GM19023 (cell line): Measurements from ENCODE around the gene TRIM67.

Source experiments
- ATAC-seq: cut with Tn5 transposase; IDR thresholded peaks from one replicate; pipeline ENCODE4 v1.9.1; 2021; ENCODE audit warnings: mild to moderate bottlenecking, moderate library complexity; ENCODE audit not compliant: unreplicated experiment

TRIM67 gene

DNA sequence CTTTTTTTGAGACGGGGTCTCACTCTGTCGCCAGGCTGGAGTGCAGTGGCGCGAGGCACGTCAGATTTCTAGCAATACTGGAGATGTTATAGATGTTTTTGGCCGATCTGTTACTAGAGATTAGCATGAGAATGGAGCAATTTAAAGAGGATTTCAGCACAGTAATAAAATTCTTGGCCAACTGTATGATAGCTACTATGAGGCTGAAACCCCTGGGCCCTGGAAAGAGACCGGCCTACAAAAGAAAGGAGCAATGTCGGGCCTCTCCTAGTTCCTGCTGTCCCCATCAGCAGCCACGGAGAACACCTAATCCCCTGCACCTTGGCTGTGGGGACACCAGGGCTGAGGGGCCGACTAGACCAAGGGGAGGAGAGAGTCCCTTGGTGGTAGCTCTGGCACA is 69.7 kb downstream of the TRIM67 start:
- ATAC-seq, result no peak

DNA sequence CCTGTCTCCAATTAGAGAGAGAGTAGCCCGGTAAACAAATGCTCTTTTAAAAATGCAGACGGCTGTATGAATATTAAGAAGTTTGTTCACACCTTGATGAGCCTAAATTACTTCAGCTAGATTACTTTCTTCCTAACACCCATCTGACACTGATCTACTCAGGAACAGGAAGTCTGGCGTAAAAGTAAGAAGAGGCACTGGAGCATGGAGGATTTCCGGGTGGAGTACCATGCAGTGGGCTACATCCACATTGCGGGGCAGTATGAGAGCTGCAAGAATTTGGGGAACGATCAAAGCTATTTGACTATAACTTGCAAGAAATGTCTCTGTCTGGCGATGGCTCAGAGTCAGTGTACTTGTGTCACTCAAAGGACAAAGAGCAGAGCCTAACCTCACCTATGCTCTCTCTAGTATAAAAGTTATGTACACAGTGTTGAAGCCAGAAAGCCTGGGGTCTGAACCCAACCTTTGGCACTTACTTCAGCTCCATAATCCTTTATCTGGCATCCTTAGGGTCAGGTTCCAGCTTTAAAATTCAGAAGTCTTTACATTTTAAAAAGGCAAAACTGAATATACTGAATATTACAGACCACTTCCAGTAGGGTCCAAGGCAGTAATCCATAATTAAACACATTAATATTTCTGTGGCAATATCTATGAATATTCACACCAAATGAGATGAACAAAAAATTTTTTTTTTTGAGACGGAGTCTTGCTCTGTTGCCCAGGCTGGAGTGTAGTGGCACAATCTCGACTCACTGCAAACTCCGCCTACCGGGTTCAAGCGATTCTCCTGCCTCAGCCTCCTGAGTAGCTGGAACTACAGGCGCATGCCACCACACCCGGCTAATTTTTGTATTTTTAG is 71.2 kb downstream of the TRIM67 start:
- ATAC-seq, result no peak

GRCh38 chr1:231233735-231234417 is 72.0 kb downstream of the TRIM67 start:
- ATAC-seq, result no peak

DNA sequence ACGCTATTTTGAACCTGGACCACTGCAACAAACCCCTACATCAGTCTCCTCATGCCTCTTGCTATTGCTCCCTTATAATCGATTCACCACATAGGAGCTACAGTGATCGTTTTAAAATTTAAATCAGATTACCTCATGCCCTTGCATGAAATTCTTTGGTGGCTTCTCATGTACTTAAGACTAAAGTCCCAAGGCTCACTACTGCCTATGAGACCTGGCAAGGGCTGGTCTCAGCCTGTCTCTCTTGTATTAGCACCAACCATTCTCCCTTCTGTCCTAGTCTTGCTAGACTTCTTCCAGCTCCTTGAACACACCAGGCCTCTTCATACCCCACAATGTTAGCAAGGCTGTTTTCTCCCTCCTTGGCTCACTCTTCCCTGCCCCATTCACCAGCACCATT is 72.6 kb downstream of the TRIM67 start:
- no peak for ATAC-seq

DNA sequence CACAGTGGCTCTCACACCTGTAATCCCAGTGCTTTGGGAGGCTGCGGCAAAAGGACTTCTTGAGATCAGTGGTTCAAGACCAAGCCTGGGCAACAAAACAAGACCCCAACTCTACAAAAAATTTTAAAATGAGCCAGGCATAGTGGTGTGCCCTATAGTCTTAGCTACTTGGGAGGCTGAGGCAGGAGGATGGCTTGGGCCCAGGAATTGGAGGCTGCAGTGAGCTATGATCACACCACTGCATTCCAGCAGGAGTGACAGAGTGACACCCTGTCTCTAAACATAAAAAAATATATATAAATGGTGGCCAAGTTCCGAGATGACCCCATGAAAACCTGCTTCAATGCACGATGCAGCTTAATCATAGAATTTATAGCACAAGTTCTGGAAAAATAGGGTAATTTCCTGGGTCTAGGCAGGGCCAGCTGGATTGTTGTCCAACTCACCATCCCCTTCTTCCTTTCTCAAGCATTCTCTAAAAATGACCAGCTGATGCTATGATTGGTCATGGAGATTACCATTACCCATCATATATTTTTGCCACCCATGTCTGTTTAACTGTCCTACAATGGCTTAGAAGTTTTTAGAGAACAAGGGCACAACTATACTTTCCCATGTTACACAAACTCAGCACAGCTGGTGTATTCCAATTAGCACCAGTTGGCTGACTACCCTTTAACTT is 73.8 kb downstream of the TRIM67 start:
- no peak for ATAC-seq

DNA sequence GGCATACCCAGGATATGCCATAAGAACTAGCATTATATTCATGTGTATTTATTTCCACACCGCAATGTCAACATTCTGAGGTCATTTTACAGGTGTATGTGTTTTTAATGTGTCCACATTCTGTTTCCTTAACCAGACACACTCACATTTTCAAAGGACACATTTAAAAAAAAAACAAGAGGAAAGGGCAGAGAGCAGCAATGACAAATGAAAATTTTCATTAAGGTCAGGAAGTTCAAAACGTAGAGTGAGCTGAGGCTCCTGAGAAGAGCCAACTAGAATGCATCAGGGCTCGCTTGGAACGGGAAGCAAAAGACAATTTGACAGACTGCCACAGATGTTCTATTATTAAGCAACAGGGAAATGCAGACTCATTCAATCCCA is 74.3 kb downstream of the TRIM67 start:
- no peak for ATAC-seq

GRCh38 chr1:231236938-231237337 is 75.1 kb downstream of the TRIM67 start:
- ATAC-seq, result no peak

GRCh38 chr1:231238298-231238697 is 76.4 kb downstream of the TRIM67 start:
- no peak for ATAC-seq

GRCh38 chr1:231240531-231240882 is 78.6 kb downstream of the TRIM67 start:
- peak; percentile 8 for ATAC-seq

DNA sequence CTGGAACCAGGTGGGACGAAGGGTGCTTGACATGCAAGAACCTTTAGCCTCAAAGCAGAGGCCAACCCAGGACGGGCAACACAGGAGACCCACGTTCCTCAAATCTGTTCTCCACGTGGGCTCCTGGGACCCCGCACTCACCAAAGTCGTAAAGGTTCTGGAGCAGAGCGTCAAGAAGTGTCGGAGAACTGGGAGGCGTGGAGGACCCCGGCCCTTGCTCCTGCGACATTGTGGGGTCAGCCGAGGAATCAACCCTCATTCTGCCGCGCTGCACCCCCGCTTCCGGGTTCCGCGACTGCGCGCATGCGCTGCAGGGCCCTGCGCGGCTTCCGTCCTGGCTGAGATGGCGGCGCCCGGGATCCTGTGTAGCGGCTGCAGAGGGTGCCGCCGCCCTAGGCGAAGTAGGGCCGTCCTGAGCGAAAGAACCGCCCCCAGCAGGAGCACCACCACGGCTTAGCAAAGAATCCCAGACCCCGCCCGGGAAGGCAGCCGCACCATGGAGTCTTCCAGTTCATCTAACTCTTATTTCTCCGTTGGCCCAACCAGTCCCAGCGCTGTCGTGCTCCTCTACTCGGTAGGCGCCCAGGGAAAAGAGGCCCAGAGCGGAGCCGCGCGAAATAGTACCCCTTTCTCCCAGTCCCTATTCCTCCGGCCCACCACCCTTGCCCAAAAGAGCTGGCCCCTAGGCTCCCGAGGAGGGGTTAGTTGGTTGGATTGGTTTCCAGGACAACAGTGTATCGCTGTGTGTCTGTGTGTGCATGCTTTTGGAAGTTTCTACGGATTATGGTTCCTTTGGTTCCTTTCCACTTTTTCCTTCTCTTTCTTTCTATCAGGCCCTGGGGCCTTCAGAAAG is 79.3 kb downstream of the TRIM67 start, which contains the start of gene GNPAT:
Gene GNPAT, plus strand, starts transcription at position 330 of the 853 bp plus-strand sequence. Its CDS starts 167 bp downstream, at position 497.
- ATAC-seq, result peak; percentile 95

GRCh38 chr1:231241750-231242149 is 79.9 kb downstream of the TRIM67 start:
- peak; percentile 27 for ATAC-seq

DNA sequence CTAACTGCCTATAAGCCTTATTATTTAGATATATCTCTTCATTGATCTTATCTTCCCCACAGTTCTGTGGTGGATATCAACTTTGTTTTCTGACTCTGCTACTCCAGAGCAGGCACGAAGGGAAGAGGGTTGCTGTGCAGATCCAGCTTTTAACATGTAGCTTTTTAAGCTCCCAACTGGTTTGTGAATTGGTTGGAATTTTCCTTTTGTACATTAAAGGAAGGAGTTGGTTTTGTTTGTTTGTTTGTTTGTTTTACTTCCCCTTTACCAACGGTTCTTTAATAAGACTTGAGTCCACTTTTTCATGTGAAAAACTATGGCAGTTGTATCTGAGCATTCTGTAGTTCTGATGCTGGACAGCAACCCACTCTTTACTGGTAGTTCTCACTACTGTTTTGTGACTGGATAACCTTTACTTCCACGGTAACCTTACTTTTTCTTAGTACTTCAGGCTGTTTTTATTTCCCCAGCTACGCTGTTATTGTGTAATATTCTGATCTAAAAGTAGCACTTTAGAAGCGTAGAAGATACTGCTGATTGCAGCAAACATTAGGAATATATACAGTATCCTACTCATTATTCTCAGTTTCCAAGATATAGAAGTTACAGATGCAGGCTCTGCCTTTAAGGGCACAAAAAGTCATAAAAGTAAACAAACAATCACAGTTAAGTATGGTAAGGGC is 80.8 kb downstream of the TRIM67 start:
- ATAC-seq, result no peak

- ATAC-seq, result no peak
Observed at GRCh38 chr1:231248778-231249177, 86.9 kb downstream of the TRIM67 start.

GRCh38 chr1:231252336-231252735 is 90.5 kb downstream of the TRIM67 start:
- no peak for ATAC-seq

DNA sequence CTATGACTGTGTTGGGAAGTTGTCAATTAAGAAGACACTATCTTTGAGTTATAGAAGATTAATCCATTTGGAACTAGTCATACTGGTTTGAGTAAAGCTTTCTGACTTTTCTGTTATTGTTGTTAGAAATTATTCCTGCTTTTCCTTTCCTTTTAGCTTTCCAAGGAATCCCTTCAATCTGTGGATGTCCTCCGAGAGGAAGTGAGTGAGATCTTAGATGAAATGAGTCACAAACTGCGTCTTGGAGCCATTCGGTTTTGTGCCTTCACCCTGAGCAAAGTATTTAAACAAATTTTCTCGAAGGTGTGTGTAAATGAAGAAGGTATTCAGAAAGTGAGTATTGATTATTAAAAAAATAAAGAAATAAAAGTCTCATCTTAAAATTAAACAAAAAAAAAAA is 98.5 kb downstream of the TRIM67 start:
- ATAC-seq, result no peak

DNA sequence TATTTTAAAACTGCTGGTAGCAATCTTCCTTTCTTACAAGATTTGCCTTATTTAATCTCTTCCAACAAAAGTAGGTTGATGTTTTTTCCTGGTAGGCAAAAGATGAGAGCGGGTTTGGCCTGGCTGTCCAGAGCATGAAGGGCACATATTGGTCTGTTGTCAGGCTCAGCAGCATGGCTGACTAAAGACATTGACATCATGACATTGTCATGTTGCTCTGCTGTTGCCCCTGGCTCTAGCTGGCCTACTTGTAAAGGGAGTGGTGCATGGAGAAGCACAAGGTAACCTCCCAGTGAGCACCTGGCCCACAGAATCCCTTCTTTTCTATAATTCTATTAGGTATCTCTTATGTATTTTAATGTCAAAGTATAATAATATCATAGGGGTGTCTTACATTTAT is 102.8 kb downstream of the TRIM67 start:
- ATAC-seq, result no peak

DNA sequence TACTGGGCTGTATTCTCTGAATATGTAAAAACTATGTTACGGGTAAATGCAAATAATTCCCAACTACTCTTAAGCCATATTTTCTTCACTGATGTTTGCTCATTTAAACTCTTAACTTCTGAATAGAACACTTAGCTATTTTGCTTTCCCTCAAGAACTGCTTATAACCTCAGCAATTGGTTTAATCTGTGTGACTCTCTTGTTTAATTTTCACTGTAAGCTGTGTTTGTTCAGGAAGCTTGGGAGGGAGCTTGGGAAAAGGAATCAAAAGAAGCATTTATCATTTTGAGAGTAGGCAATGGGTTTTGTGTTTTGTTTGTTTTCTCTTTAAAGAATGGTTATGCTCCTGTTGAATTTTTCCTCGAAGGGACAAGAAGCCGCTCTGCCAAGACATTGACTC is 103.5 kb downstream of the TRIM67 start:
- no peak for ATAC-seq

GRCh38 chr1:231266811-231267322 is 105.0 kb downstream of the TRIM67 start:
- no peak for ATAC-seq
